GM13977 (cell line): ENCODE data around the gene SGPL1.

Source experiments
- DNase-seq: peaks from one replicate; pipeline ENCODE4 v3.0.0; 2012; ENCODE audit warnings: low spot score
- in situ Hi-C: fragments of 300-500 bp; cut with MboI; formaldehyde crosslinking; loops from one replicate; pipeline ENCODE4 v1.12.0; 2022; ENCODE audit warnings: low sequenced_read_pairs, low pct_unique_long_range_greater_than_20kb, mixed read lengths, inconsistent platforms; ENCODE audit not compliant: unreplicated experiment
- TF ChIP-seq, protein P1 (sequence below): IDR thresholded peaks from 2 replicates; pipeline ENCODE4 v1.5.1; 2012; ENCODE audit warnings: mild to moderate bottlenecking, control low read depth; ENCODE audit not compliant: insufficient read depth; ENCODE audit errors: extremely low read depth, missing control alignments

The SGPL1 gene

DNA sequence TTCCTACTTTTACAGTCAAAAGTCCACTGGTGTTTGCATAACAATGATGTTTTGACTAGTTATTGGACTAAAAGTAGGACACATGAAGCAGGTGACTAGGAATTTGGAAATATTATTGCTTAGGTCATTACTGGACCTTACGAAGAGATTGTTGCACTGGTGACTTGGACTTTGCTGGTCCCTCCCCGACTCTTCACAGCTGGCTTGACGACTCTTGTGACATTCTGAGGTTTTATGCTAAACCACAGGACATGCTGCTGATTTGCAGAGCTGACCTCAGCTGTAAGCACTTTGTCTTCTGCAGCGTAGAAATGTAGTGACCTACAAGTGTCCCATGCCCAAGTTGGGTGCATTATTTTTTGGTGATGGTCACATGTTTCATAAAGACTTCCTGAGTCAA is 50.7 kb downstream of the SGPL1 start:
- in situ Hi-C loops, result no loop called here
- no peak for DNase-seq
- TF ChIP-seq, protein P1, sequence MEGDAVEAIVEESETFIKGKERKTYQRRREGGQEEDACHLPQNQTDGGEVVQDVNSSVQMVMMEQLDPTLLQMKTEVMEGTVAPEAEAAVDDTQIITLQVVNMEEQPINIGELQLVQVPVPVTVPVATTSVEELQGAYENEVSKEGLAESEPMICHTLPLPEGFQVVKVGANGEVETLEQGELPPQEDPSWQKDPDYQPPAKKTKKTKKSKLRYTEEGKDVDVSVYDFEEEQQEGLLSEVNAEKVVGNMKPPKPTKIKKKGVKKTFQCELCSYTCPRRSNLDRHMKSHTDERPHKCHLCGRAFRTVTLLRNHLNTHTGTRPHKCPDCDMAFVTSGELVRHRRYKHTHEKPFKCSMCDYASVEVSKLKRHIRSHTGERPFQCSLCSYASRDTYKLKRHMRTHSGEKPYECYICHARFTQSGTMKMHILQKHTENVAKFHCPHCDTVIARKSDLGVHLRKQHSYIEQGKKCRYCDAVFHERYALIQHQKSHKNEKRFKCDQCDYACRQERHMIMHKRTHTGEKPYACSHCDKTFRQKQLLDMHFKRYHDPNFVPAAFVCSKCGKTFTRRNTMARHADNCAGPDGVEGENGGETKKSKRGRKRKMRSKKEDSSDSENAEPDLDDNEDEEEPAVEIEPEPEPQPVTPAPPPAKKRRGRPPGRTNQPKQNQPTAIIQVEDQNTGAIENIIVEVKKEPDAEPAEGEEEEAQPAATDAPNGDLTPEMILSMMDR, result no peak

GRCh38 chr10:70872291-70872690 is 56.5 kb downstream of the SGPL1 start:
- in situ Hi-C loops, result loop anchor here (10.0 kb wide), 1 partner anchor 57 kb away; the partner anchor contains the start of gene SGPL1
- no peak for DNase-seq
- TF ChIP-seq, protein P1, result no peak

DNA sequence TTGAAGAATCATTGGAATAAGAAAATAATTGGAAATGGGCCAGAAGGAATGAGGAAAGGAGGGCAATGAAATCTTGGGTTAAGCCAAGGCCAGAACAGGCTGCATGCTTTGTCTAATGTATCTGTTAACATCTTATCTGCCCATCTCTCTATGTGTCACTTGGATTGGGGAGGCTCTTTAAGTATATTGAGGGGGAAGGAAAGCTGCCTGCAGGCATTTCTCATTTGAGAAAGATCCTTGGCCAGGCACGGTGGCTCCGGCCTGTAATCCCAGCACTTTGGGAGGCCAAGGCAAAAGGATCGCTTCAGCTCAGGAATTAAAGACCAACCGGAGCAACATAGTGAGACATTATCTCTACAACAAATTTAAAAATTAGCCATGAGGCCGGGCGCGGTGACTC is 58.3 kb downstream of the SGPL1 start:
- TF ChIP-seq, protein P1, result no peak
- no peak for DNase-seq
- in situ Hi-C loops, result loop anchor here (10.0 kb wide), 1 partner anchor 59 kb away; the partner anchor contains the start of gene SGPL1

DNA sequence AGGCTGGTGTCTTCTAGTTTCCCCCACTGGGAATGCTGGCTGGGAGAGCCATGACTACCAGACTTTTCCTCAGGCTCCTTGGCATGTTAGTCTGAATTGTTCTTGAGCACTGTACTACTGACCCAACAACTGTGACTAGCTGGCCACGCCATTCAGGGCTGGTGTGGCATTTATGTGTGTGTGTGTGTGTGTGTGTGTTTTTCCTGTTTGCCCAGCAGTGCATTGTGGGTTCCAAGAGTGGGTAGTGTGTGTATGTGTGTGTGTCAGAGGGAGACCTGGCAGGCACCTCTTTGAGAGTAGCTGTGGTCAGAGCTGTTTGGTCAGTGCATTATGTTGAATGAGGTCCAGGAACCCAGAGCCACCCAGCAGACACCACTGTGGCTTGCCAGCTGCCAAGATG is 63.5 kb downstream of the SGPL1 start:
- TF ChIP-seq, protein P1, result no peak
- in situ Hi-C loops, result loop anchor here (10.0 to 25.0 kb wide), 2 partner anchors 64 to 317 kb away; partner anchors contain the start of gene SGPL1
- DNase-seq, result no peak

GRCh38 chr10:70880077-70880534 is 64.4 kb downstream of the SGPL1 start:
- TF ChIP-seq, protein P1, result peak; percentile 80
- DNase-seq, result peak; percentile 77
- in situ Hi-C loops, result loop anchor here (25.0 kb wide), 1 partner anchor 318 kb away; no protein-coding TSS in a partner anchor

DNA sequence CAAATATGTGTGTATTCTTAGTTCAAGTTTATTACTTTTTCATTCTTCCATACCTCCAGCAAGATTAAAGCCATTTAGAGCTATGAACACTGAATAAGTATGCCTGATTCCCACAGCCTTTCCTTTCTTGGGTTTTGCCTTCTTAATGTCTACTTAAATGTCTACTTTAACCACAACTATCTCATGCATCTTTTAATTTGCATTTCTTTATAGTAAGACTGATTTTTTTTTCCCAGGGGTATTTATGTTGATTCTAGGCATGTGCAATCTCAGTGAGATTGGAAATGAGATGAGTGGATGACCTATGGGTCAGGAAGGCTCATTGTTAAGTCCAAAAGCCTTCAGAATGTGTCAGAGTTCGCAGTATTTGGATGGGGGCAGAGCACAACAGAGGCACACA is 69.0 kb downstream of the SGPL1 start:
- no peak for DNase-seq
- TF ChIP-seq, protein P1, result no peak
- in situ Hi-C loops, result loop anchor here (25.0 kb wide), 1 partner anchor 322 kb away; no protein-coding TSS in a partner anchor

GRCh38 chr10:70885481-70885880 is 69.7 kb downstream of the SGPL1 start:
- in situ Hi-C loops, result loop anchor here (25.0 kb wide), 1 partner anchor 323 kb away; no protein-coding TSS in a partner anchor
- DNase-seq, result no peak
- TF ChIP-seq, protein P1, result no peak
